Ectodermal cell (in vitro differentiated cells): ENCODE results near the gene PSMB7.

Experiments used
- H3K27ac ChIP-seq: 2 replicates; pipeline ENCODE4 v1.7.0; 2013; ENCODE audit warnings: mild to moderate bottlenecking, low read depth, low read length; ENCODE audit not compliant: insufficient read depth, poor library complexity, severe bottlenecking
- H3K27me3 ChIP-seq: 2 replicates; pipeline ENCODE4 v1.7.0; 2013; ENCODE audit warnings: mild to moderate bottlenecking, low read length; ENCODE audit not compliant: insufficient read depth, control insufficient read depth, poor library complexity, severe bottlenecking
- H3K36me3 ChIP-seq: one replicate; pipeline ENCODE4 v1.7.0; 2013; ENCODE audit warnings: low read length; ENCODE audit not compliant: control insufficient read depth, insufficient read depth
- H3K4me1 ChIP-seq: one replicate; pipeline ENCODE4 v1.7.0; 2013; ENCODE audit warnings: low read length; ENCODE audit not compliant: control insufficient read depth, insufficient read depth
- H3K4me3 ChIP-seq: 2 replicates; pipeline ENCODE4 v1.7.0; 2013; ENCODE audit warnings: low read depth, low read length, control low read depth; ENCODE audit not compliant: insufficient read depth
- H3K9me3 ChIP-seq: 2 replicates; pipeline ENCODE4 v1.7.0; 2013; ENCODE audit warnings: mild to moderate bottlenecking, low read length, moderate library complexity; ENCODE audit not compliant: control insufficient read depth
- WGBS, 2 experiments: methylation state at CpG; one replicate each; pipeline ENCODE4 v1.1.7; 2013; ENCODE audit warnings: missing lambda C conversion rate in 2 of 2; 5-methylcytosine and 5-hydroxymethylcytosine counted together

The PSMB7 gene

GRCh38 chr9:124369231-124369797 is 45.9 kb downstream of the PSMB7 start:
- H3K36me3 ChIP-seq = no peaks in the 10 kb centered on the region
- 88 to 92% methylated on average over 9 of the region's 9 CpGs for WGBS, 2 experiments
- H3K4me3 ChIP-seq = no peak overlapping the region
- H3K9me3 ChIP-seq = no peaks in the 10 kb centered on the region
- no peaks in the 10 kb centered on the region for H3K4me1 ChIP-seq
- H3K27ac ChIP-seq = peak overlapping the region; percentile 16
- no peaks in the 10 kb centered on the region for H3K27me3 ChIP-seq

- H3K27ac ChIP-seq = no peak overlapping the region
- 85 to 88% methylated on average over 2 to 3 of the region's 3 CpGs for WGBS, 2 experiments
- H3K4me3 ChIP-seq = no peak overlapping the region
- no peaks in the 10 kb centered on the region for H3K9me3 ChIP-seq
- H3K27me3 ChIP-seq = no peaks in the 10 kb centered on the region
- H3K36me3 ChIP-seq = no peaks in the 10 kb centered on the region
- no peaks in the 10 kb centered on the region for H3K4me1 ChIP-seq
These were observed 46.5 kb downstream of the PSMB7 start for GRCh38 chr9:124368692-124369091.

GRCh38 chr9:124366476-124367220 is 48.6 kb downstream of the PSMB7 start:
- H3K27ac ChIP-seq = no peak overlapping the region
- H3K9me3 ChIP-seq = no peaks in the 10 kb centered on the region
- H3K4me3 ChIP-seq = no peak overlapping the region
- no peaks in the 10 kb centered on the region for H3K4me1 ChIP-seq
- 96 to 97% methylated on average over 10 of the region's 10 CpGs for WGBS, 2 experiments
- no peaks in the 10 kb centered on the region for H3K36me3 ChIP-seq
- H3K27me3 ChIP-seq = no peaks in the 10 kb centered on the region

- Histone ChIP-seq H3K4me3 (no peak overlapping the region), H3K27ac (peak overlapping the region; percentile 11), H3K36me3 (no peaks in the 10 kb centered on the region), H3K27me3 (no peaks in the 10 kb centered on the region), H3K4me1 (no peaks in the 10 kb centered on the region), H3K9me3 (no peaks in the 10 kb centered on the region)
- WGBS, 2 experiments = 84 to 85% methylated on average over 8 of the region's 8 CpGs
These were observed 50.2 kb downstream of the PSMB7 start for GRCh38 chr9:124365036-124365435.

GRCh38 chr9:124364141-124364540 is 51.1 kb downstream of the PSMB7 start:
- WGBS, 2 experiments = 87 to 99% methylated on average over 4 of the region's 4 CpGs
- H3K27me3 ChIP-seq = no peaks in the 10 kb centered on the region
- H3K4me1 ChIP-seq = no peaks in the 10 kb centered on the region
- H3K4me3 ChIP-seq = no peak overlapping the region
- no peaks in the 10 kb centered on the region for H3K36me3 ChIP-seq
- no peak overlapping the region for H3K27ac ChIP-seq
- no peaks in the 10 kb centered on the region for H3K9me3 ChIP-seq

GRCh38 chr9:124363326-124364096 is 51.7 kb downstream of the PSMB7 start:
- Histone ChIP-seq H3K4me1 (no peaks in the 10 kb centered on the region), H3K27ac (no peak overlapping the region), H3K27me3 (no peaks in the 10 kb centered on the region), H3K9me3 (no peaks in the 10 kb centered on the region), H3K4me3 (no peak overlapping the region), H3K36me3 (no peaks in the 10 kb centered on the region)
- 93 to 95% methylated on average over 21 of the region's 21 CpGs for WGBS, 2 experiments

- no peaks in the 10 kb centered on the region for H3K4me1 ChIP-seq
- no peaks in the 10 kb centered on the region for H3K27me3 ChIP-seq
- WGBS, 2 experiments = 96 to 99% methylated on average over 8 of the region's 8 CpGs
- no peaks in the 10 kb centered on the region for H3K36me3 ChIP-seq
- no peak overlapping the region for H3K4me3 ChIP-seq
- H3K9me3 ChIP-seq = no peaks in the 10 kb centered on the region
- H3K27ac ChIP-seq = no peak overlapping the region
These were observed 54.1 kb downstream of the PSMB7 start for GRCh38 chr9:124361128-124361527.

GRCh38 chr9:124359855-124360678 is 55.2 kb downstream of the PSMB7 start:
- no peaks in the 10 kb centered on the region for H3K4me1 ChIP-seq
- H3K27ac ChIP-seq = no peak overlapping the region
- WGBS, 2 experiments = 89 to 94% methylated on average over 11 of the region's 11 CpGs
- H3K4me3 ChIP-seq = no peak overlapping the region
- H3K9me3 ChIP-seq = no peaks in the 10 kb centered on the region
- H3K36me3 ChIP-seq = no peaks in the 10 kb centered on the region
- H3K27me3 ChIP-seq = no peaks in the 10 kb centered on the region

GRCh38 chr9:124359426-124359825 is 55.8 kb downstream of the PSMB7 start:
- Histone ChIP-seq H3K27ac (no peak overlapping the region), H3K4me1 (no peaks in the 10 kb centered on the region), H3K36me3 (no peaks in the 10 kb centered on the region), H3K4me3 (no peak overlapping the region), H3K27me3 (no peaks in the 10 kb centered on the region), H3K9me3 (no peaks in the 10 kb centered on the region)
- WGBS, 2 experiments = 95% methylated on average over 5 to 6 of the region's 6 CpGs
